ENCODE measurements around the gene KCNG3.

GRCh38 chr2:42463570-42463969 is 30.2 kb downstream of the KCNG3 start:
- no peak for TF ChIP-seq CTCF (IDR thresholded peaks at IDR 0.05)
- TF ChIP-seq EP300 (IDR thresholded peaks at IDR 0.05): no peak
- no peak for TF ChIP-seq POLR2A (IDR thresholded peaks at IDR 0.05)
